ENCODE data around the gene TCTN1.
A peak's percentile ranks its signal among the peaks of the same experiment; 100 is the strongest.

Gene TCTN1

DNA sequence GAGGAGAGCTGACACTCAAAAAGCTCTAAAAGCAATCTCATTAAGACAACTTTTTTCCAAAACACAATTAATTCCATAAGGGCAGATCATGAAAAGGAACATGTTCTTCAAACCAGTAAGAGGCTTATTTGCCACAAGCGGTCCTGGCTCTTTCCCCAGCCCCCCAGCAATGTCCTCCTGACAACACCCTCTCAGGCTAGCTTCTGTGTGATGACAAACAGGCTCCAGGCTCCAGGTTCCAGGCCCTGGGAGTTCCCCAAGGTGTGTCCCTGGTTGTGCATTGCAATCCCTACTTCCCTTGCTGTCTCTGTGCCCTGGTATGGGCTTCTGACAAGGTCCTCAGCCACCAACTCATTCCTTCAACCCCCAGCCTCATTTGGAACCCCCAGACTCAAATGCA lies 66.1 kb downstream of the TCTN1 start:
- no peak for DNase-seq (ENCODE audit: low read depth in 2 of 2)

- DNase-seq (ENCODE audit: low read depth in 2 of 2) = no peak
Observed at GRCh38 chr12:110683888-110684287, 70.0 kb downstream of the TCTN1 start.

DNA sequence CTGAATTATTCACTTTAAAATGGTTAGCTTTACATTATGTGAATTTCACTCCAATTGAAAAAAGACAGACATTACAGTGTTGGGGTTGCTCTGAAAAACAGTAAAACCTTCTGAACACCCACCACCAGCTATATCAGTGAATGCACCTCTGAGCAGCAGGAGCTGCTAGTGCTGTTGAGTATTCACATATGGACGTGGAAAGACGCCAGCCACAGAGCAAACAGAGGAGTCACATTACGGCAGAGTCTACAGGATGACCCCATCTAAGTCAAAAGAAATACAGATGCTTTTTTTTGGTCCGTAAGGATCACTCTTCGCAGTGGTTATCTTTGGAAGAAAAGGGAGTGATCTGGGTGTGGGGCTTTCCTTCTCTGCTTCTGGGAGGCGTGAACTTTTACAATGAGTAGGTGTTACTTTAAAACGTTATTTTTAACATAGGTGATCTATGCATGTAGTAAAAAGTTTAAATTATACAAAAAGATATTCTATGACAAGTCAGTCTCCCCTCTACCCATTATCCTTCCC lies 70.4 kb downstream of the TCTN1 start:
- DNase-seq (ENCODE audit: low read depth in 2 of 2) = no peak

DNA sequence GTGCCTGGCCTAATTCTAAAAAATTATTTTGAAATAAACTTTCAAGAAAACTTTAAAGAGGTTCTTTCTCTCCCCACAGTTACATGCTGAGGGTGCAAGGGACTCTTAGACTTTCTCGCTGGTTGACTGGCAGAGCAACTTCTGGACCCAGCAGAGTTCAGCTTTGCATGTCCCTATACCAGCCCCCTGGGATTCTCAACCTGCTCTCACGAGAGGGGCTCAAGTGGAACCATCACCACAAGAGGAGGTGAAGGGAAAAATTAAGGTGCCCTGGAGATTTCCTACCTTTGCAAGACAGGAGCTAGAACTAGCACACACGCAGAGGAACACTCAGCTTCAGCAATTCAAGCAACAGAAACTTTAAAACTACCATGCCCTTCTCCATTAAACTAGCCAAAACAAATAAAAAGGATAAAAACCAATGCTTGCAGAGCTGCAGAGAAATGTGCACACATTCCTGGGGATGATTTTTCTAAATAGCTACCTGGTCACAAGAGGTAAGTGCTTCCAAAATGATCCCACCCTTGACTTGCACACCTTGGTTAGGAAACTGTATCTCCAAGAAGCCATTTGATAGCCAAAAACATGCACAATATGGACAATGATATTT lies 72.5 kb downstream of the TCTN1 start:
- DNase-seq (ENCODE audit: low read depth in 2 of 2) = no peak

DNA sequence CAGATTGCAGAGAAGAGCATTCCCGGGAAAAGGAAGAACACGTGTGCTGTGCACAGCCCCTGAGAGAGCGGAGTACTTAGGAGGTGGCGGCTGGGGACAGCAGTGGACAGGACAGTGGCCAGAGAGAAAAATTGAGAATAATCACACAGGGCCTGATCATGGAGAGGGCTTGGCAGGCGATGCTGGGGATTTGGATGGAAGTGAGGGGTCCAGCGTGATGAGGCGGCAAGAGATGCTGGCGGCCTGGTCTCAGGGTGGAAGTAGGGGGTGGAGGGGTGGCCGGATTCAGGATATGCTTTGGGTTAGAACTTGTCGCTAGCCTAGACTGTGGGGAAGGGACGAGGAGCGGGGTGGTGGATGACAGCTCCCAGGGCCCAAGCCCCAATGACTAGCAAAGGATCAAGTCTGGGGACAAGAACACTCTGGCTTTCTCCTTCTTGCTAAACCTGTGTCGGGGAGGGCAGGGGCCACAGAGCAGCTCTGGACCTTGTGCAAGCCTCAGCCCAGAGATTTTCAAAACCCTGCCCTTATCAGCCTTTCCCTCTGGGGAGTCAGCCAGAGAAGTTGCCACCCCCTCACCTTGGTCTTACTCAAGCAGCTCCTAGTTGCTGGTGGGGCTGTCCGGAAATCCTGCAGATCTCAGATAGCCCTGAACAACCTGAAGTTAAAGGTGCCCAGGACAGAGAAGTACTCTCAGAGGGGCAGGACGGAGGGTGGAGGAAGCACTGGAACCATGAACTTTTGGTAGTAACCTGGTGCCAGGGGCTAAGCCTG lies 73.7 kb downstream of the TCTN1 start:
- no peak for DNase-seq (ENCODE audit: low read depth in 2 of 2)

- DNase-seq (ENCODE audit: low read depth in 2 of 2) = no peak
Observed at GRCh38 chr12:110688446-110689280, 74.7 kb downstream of the TCTN1 start, which contains the start of gene HVCN1. HVCN1 (minus strand) TSS chr12:110689115; CDS start chr12:110683245, 5,870 bp downstream.

DNA sequence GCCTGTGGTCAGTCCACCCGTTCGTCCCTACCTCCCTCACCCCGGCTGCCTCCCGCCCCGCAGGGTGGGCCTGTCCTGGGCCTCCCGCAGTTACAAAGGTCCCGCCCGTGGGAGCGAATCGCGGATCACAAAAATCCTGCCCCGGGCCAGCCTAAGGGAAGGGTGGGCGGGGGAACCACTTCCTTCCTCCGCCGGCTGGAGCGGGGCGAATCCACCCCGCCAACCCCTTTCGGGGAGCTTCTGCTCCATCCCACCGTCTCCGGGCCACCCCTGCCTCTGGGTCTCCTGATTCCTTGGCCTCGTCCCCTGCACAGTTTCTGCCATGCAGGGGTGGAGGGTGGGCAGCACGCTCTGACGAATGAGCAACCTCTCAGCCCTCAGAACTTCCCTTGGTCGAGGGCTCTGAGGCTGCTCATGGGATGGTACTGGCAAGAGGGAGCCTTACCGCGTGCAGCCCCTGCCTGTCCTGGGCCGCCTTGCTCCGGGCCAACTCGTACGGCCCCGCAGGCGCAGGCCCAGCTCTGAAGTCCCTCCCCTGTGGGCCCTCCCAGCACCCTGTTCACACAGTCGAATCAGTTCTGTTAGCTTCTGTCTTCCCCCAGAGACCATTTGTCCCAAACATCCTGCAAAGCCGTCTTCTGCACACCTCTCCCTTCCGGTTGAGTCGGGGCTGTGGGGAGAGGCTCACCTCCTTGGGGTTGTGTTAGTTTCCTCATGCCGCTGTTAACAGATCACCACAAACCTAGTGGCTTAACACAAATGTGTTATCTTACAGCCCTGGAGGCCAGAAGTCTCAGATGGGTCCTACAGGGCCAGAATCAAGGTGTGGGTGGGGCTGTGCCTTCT lies 75.6 kb downstream of the TCTN1 start:
- DNase-seq (ENCODE audit: low read depth in 2 of 2) = peak; percentile 21 to 30

- no peak for DNase-seq (ENCODE audit: low read depth in 2 of 2)
Observed at GRCh38 chr12:110690127-110690430, 76.2 kb downstream of the TCTN1 start.

DNA sequence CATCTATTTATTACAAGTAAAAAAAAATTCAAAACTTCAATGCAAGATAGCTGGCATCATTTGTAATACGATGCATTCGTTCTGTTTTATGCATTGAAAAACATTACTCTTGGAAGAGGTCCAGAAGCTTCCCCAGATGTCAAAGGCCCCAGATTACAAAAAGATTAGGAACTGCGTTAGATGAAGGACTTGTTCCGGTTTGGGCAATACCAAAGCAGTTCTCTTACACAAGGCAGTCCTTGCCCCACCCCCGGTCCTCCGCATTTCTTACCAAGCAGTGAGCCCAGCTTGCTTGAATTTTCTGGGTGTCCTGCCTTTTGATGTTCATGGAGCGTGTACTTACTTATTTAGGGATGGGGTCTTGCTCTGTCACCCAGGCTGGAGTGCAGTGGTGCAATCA lies 79.8 kb downstream of the TCTN1 start:
- DNase-seq (ENCODE audit: low read depth in 2 of 2) = no peak

GRCh38 chr12:110694330-110694901 lies 80.5 kb downstream of the TCTN1 start:
- DNase-seq (ENCODE audit: low read depth in 2 of 2) = no peak

GRCh38 chr12:110696283-110696682 lies 82.4 kb downstream of the TCTN1 start:
- DNase-seq (ENCODE audit: low read depth in 2 of 2) = no peak

- no peak for DNase-seq (ENCODE audit: low read depth in 2 of 2)
Observed at GRCh38 chr12:110697236-110697635, 83.3 kb downstream of the TCTN1 start.

DNA sequence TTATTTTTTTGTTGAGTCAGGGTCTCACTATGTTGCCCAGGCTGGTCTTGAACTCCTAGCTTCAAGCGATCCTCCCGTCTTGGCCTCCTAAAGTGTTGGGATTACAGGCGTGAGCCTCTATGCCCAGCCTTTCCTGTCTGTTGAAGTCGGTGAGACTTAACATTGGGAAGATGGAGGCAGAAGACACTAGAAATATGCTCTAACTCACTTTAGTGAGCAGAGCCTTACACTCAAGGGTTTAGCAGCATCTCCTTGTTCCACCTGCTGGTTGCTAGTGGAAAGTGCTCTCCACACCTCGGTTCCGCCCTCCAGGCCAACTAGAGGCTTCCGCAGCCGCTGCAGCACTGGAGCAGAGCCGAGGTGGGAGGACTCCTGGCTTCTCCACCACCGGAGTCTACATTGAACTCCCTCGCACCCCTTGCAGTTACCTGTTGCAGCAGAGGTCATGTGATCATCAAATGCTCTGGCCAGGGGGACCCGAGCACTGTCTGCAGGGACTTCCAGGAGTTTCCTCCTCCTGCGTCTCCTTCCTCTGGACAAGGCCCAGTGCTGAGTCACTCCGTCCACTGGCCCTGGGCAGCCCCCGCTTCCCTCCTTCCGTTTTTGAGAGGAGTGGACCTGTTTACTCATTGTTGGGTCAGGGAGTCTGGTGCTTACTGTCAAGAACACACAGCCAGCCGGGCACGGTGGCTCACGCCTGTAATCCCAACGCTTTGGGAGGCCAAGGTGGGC lies 84.4 kb downstream of the TCTN1 start:
- peak; percentile 59 to 74 for DNase-seq (ENCODE audit: low read depth in 2 of 2)
